ENCODE measurements around the gene PRH1. TPM values are rescaled to one million over a fixed set of nuclear protein-coding genes. Genes with fewer than 3 reads are reported as not detected.

PRH1 gene
- total RNA-seq, 1 donor = 34.7 TPM

GRCh38 chr12:10847744-10848143, 36.3 kb downstream of the PRH1 start:
- DNase-seq (ENCODE audit: low read depth in 2 of 3, low spot score in 2 of 3) = no peak

GRCh38 chr12:10842862-10843261, 41.2 kb downstream of the PRH1 start:
- DNase-seq (ENCODE audit: low read depth in 2 of 3, low spot score in 2 of 3) = no peak

- no peak for DNase-seq (ENCODE audit: low read depth in 2 of 3, low spot score in 2 of 3)
These were observed 45.6 kb downstream of the PRH1 start for GRCh38 chr12:10838461-10838860.

Small RNAs within 50 kb of the gene (small RNA-seq; reads per million reads assigned to genes)
- gene PRR4 = not detected

Other genes with a start within 250 kb of the PRH1 start
- gene STYK1, start 210.2 kb downstream of the PRH1 start, total RNA-seq = 1.6 TPM
- gene YBX3, start 160.9 kb downstream of the PRH1 start, total RNA-seq = 142 TPM
- gene TAS2R7, start 81.6 kb downstream of the PRH1 start, total RNA-seq = not detected
- not detected for gene TAS2R8, start 77.0 kb downstream of the PRH1 start, total RNA-seq
- gene TAS2R9, start 74.1 kb downstream of the PRH1 start, total RNA-seq = under 0.01 TPM
- gene TAS2R10, start 57.9 kb downstream of the PRH1 start, total RNA-seq = 0.27 TPM
- gene PRR4, start 34.8 kb downstream of the PRH1 start, total RNA-seq = 1.1 TPM
- 1.3 TPM for gene TAS2R13, start 25.3 kb upstream of the PRH1 start, total RNA-seq
- not detected for gene PRH2, start 45.0 kb upstream of the PRH1 start, total RNA-seq
- gene TAS2R14, start 55.0 kb upstream of the PRH1 start, total RNA-seq = 1.9 TPM
- 2.7 TPM for gene TAS2R50, start 102.7 kb upstream of the PRH1 start, total RNA-seq
- 2.4 TPM for gene TAS2R20, start 114.0 kb upstream of the PRH1 start, total RNA-seq
- gene TAS2R19, start 138.4 kb upstream of the PRH1 start, total RNA-seq = 5.4 TPM
- 5.1 TPM for gene TAS2R31, start 147.2 kb upstream of the PRH1 start, total RNA-seq
- gene TAS2R46, start 178.0 kb upstream of the PRH1 start, total RNA-seq = 4.8 TPM
- gene TAS2R43, start 208.1 kb upstream of the PRH1 start, total RNA-seq = 5.4 TPM